Bronchial epithelial cell (primary cell): ENCODE results near the gene KRT15. TPM values are rescaled to one million over a fixed set of nuclear protein-coding genes. Genes with fewer than 3 reads are reported as not detected.

ENCODE experiments used
- DNase-seq: peaks from one replicate; pipeline ENCODE4 v3.0.0-alpha.2; 2010; ENCODE audit warnings: low read depth
- FAIRE-seq: peaks from 2 replicates; lab custom pipeline; 2011; peaks lifted over from hg19 to GRCh38; lab: Jason Lieb, UNC
- H3K27me3 ChIP-seq: 2 replicates; pipeline ENCODE4 v1.5.1; 2011; ENCODE audit warnings: low read length; ENCODE audit not compliant: control insufficient read depth, insufficient read depth
- H3K36me3 ChIP-seq: 2 replicates; pipeline ENCODE4 v1.5.1; 2011; ENCODE audit warnings: low read length; ENCODE audit not compliant: control insufficient read depth, insufficient read depth
- H3K4me3 ChIP-seq: 2 replicates; pipeline ENCODE4 v1.5.1; 2011; ENCODE audit warnings: mild to moderate bottlenecking, low read depth, low read length, control low read depth
- total RNA-seq: library from RNA; depleted of rRNA; stranded (reverse); fragments of >200 nt; gene quantifications from 2 replicates; pipeline ENCODE4 v1.2.1, GENCODE V29; 2014
- TF ChIP-seq, protein P1 (sequence below): IDR thresholded peaks from 2 replicates; pipeline ENCODE4 v1.5.1; 2011; ENCODE audit warnings: mild to moderate bottlenecking, moderate library complexity, low read length, control low read depth, inconsistent platforms; ENCODE audit not compliant: insufficient read depth, severe bottlenecking

Gene KRT15
- total RNA-seq, 1 donor from 2014 or later = 67.9 TPM

DNA sequence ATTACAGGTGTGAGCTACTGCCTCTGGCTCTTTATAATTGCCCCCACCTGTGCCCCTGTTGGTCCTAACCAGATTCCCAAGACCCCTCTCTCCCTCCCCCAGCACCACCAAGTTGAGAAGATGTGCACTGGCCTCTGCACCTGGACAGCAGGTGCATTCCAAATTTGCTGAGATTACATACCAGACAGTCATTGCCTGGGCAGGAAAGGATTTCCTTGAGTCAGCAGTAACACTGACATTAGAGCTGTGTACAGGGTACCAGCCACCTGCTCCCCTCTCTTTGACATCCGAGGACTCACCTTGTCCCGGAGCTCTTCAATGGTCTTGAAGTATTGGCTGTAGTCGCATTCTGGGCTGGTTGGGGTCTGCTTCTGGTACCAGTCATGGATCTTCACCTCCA, 659 bp downstream of the KRT15 start:
- FAIRE-seq = no peak
- H3K4me3 ChIP-seq = peak overlapping the region; percentile 22
- TF ChIP-seq, protein P1, sequence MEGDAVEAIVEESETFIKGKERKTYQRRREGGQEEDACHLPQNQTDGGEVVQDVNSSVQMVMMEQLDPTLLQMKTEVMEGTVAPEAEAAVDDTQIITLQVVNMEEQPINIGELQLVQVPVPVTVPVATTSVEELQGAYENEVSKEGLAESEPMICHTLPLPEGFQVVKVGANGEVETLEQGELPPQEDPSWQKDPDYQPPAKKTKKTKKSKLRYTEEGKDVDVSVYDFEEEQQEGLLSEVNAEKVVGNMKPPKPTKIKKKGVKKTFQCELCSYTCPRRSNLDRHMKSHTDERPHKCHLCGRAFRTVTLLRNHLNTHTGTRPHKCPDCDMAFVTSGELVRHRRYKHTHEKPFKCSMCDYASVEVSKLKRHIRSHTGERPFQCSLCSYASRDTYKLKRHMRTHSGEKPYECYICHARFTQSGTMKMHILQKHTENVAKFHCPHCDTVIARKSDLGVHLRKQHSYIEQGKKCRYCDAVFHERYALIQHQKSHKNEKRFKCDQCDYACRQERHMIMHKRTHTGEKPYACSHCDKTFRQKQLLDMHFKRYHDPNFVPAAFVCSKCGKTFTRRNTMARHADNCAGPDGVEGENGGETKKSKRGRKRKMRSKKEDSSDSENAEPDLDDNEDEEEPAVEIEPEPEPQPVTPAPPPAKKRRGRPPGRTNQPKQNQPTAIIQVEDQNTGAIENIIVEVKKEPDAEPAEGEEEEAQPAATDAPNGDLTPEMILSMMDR = no peak
- peak; percentile 42 for DNase-seq
- no peaks in the 10 kb centered on the region for H3K27me3 ChIP-seq
- H3K36me3 ChIP-seq = peaks cover 22% of the 10 kb centered on the region

DNA sequence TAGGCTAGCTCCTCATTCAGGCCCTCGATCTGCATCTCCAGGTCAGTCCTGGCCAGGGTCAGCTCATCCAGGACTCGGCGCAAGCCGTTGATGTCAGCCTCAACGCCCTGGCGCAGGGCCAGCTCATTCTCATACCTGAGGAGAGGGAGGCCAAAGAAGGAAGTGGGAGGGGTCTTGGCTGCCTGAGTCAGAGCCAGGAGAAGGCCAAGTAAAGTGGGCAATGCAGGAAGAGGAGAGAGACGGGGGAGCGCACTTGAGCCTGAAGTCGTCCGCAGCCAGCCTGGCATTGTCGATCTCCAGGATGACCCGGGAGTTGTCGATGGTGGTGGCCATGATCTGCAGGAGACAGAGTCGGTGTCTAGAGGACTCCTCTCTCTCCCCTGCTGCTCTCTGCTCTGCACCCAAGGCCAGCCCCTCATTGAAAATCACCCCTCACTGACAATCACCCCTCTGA, 1.8 kb downstream of the KRT15 start:
- FAIRE-seq = no peak
- H3K36me3 ChIP-seq = peaks cover 22% of the 10 kb centered on the region
- H3K4me3 ChIP-seq = no peak overlapping the region
- H3K27me3 ChIP-seq = no peaks in the 10 kb centered on the region
- DNase-seq = peak; percentile 45
- TF ChIP-seq, protein P1 = no peak

GRCh38 chr17:41516147-41516829, 2.4 kb downstream of the KRT15 start:
- FAIRE-seq (peak; percentile 47), DNase-seq (no peak)
- Histone ChIP-seq H3K36me3 (peaks cover 22% of the 10 kb centered on the region), H3K4me3 (no peak overlapping the region), H3K27me3 (no peaks in the 10 kb centered on the region)
- TF ChIP-seq, protein P1 = no peak

DNA sequence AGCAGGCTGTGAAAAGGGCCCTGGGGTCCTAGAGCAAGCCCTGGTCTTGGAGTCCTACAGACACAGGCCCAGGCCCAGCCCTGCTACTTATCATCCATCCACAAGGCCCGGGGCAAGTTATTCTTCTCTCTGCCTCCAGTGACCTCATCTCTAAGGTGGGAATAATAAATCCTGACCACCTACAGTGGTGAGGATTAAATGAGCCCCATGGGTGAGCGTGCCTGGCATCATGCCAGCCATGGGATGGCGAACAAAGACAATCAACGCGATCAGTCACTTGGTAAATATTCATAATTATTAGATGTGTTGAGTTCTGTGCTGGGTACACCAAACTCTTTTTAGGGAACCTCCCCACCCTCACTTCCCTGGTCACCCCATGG, 5.5 kb downstream of the KRT15 start:
- TF ChIP-seq, protein P1 = no peak
- no peak overlapping the region for H3K4me3 ChIP-seq
- DNase-seq (no peak), FAIRE-seq (no peak)
- H3K27me3 ChIP-seq = no peaks in the 10 kb centered on the region
- peaks cover 22% of the 10 kb centered on the region for H3K36me3 ChIP-seq

DNA sequence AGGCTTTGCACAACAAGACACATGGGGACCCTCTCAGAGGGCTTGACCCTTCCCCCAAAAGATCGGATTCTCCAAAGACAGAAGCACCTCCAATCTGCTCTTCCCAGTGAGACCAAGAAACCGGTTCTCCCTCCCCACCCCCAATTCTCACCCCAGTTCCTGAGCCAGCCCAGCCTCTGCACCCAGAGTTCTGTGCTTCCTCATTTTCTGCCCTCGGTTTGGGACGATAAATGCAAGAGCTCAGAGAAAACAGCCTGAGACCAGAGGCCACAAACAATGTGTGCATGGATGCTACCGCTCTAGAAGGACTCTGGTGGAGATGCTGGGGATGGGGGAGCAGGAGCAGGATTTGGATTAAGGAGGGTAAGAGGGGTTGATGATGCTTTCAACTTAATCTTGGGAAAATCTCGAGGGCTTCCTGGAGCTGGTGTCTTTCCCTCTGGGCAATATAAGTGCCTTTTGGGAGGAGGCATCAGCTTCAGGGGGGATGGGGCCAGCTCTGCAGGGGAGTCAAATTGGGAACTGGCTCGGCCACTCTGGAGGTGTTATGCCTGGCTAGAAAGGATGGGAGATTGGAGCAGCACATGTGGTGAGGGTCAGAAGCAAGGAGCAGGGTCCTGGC, 6.0 kb downstream of the KRT15 start:
- TF ChIP-seq, protein P1 = no peak
- no peak for FAIRE-seq
- H3K4me3 ChIP-seq = no peak overlapping the region
- no peaks in the 10 kb centered on the region for H3K27me3 ChIP-seq
- DNase-seq = no peak
- peaks cover 21% of the 10 kb centered on the region for H3K36me3 ChIP-seq

DNA sequence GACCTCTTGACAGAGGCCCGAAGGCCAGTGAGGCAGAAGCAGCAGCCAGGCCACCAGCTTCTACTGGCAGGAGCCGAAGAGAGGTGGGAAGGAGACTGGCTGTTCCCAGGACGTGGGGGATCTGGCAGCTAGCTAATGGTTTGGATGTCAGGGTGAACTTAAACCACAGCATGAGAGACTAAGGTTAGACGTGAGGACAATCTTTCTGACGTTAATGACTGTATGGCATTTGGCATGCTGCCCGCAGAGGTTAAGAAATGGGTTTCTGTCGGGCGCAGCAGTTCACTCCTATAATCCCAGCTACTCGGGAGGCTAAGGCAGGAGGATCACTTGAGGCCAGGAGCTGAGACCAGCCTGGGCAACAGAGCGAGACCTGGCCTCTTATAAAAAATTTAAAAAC, 7.0 kb downstream of the KRT15 start:
- TF ChIP-seq, protein P1 = no peak
- Histone ChIP-seq H3K4me3 (no peak overlapping the region), H3K27me3 (no peaks in the 10 kb centered on the region), H3K36me3 (peaks cover 16% of the 10 kb centered on the region)
- DNase-seq (no peak), FAIRE-seq (no peak)
